Neutrophil (primary cell): ENCODE results near the gene ARHGAP6.

Experiments used
- H3K27ac ChIP-seq: fragments of 200-600 bp; sonication (generic); 2 replicates; pipeline ENCODE4 v1.5.1; 2016; ENCODE audit warnings: mild to moderate bottlenecking, moderate library complexity
- H3K27me3 ChIP-seq: fragments of 200-600 bp; sonication (generic); 2 replicates; pipeline ENCODE4 v1.6.0; 2016; ENCODE audit warnings: mild to moderate bottlenecking
- H3K36me3 ChIP-seq: fragments of 200-600 bp; sonication (generic); 2 replicates; pipeline ENCODE4 v1.5.1; 2017
- H3K4me1 ChIP-seq, 2 experiments: fragments of 200-600 bp in 1 of 2; sonication (generic) in 1 of 2; 1 replicate in 1 of 2; 2 replicates in 1 of 2; pipeline versions ENCODE4 v1.5.1 to v1.6.1; 2013 to 2016; ENCODE audit warnings: low read depth in 1 of 2, low read length in 1 of 2, mild to moderate bottlenecking in 1 of 2, moderate library complexity in 1 of 2; ENCODE audit not compliant: control insufficient read depth in 1 of 2, insufficient read depth in 1 of 2
- H3K4me3 ChIP-seq, 2 experiments: fragments of 200-600 bp in 1 of 2; sonication (generic) in 1 of 2; 1 replicate in 1 of 2; 2 replicates in 1 of 2; pipeline ENCODE4 v1.5.1; 2013 to 2016; ENCODE audit warnings: low read depth in 1 of 2, low read length in 1 of 2, mild to moderate bottlenecking in 1 of 2, moderate library complexity in 1 of 2
- H3K9me3 ChIP-seq: fragments of 200-600 bp; sonication (generic); 2 replicates; pipeline ENCODE4 v1.5.1; 2016
- TF ChIP-seq, protein P1 (sequence below): fragments of 200-600 bp; sonication (generic); IDR thresholded peaks from 2 replicates; pipeline ENCODE4 v1.5.1; 2016; ENCODE audit warnings: antibody characterized with exemption

The ARHGAP6 gene

DNA sequence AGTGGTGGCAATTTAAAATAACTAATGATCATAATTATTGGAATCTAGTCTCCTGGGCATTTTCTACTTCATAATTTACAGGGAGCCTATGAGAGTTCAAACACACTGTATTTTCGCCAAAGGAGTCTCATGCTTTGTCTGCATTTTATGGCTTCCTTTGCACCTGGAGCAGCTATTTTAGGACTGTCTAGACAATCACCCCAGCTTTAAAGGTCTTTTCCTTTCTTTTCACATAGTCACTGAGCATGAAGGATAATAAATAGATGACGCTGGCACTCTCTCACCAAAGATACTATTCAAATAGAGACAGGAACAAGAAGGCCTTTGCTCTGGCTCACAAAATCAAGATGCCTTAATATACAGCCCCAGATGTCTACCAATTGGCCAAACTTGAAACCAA, 329.5 kb downstream of the ARHGAP6 start:
- Histone ChIP-seq H3K27ac (no peak overlapping the region), H3K4me1 (no peaks in the 10 kb centered on the region), H3K36me3 (no peaks in the 10 kb centered on the region), H3K27me3 (no peaks in the 10 kb centered on the region), H3K4me3 (no peak overlapping the region), H3K9me3 (no peaks in the 10 kb centered on the region)
- TF ChIP-seq, protein P1, sequence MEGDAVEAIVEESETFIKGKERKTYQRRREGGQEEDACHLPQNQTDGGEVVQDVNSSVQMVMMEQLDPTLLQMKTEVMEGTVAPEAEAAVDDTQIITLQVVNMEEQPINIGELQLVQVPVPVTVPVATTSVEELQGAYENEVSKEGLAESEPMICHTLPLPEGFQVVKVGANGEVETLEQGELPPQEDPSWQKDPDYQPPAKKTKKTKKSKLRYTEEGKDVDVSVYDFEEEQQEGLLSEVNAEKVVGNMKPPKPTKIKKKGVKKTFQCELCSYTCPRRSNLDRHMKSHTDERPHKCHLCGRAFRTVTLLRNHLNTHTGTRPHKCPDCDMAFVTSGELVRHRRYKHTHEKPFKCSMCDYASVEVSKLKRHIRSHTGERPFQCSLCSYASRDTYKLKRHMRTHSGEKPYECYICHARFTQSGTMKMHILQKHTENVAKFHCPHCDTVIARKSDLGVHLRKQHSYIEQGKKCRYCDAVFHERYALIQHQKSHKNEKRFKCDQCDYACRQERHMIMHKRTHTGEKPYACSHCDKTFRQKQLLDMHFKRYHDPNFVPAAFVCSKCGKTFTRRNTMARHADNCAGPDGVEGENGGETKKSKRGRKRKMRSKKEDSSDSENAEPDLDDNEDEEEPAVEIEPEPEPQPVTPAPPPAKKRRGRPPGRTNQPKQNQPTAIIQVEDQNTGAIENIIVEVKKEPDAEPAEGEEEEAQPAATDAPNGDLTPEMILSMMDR, result no peak

DNA sequence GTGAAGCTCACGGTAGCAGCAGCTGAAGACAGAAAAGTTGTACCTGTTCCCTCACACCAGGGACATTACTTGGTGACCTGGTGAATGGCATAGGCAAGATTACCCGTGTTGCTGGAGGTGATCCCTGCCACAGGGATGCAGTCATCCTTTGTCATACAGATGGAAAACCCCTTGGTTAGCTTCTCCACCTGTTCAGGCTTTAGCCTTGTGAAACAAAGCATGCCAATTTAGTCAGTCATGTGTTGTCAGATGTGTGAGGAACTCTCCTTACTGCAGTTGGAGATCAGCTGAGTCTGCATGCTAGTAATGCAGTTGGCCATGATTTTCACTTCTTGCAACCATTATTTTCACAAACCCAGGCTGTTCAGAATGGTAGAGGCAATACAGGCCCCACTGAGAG, 331.6 kb downstream of the ARHGAP6 start:
- no peaks in the 10 kb centered on the region for H3K36me3 ChIP-seq
- no peak overlapping the region for H3K4me3 ChIP-seq
- H3K27me3 ChIP-seq, result no peaks in the 10 kb centered on the region
- H3K9me3 ChIP-seq, result no peaks in the 10 kb centered on the region
- no peaks in the 10 kb centered on the region for H3K4me1 ChIP-seq
- H3K27ac ChIP-seq, result no peak overlapping the region
- TF ChIP-seq, protein P1, result no peak

DNA sequence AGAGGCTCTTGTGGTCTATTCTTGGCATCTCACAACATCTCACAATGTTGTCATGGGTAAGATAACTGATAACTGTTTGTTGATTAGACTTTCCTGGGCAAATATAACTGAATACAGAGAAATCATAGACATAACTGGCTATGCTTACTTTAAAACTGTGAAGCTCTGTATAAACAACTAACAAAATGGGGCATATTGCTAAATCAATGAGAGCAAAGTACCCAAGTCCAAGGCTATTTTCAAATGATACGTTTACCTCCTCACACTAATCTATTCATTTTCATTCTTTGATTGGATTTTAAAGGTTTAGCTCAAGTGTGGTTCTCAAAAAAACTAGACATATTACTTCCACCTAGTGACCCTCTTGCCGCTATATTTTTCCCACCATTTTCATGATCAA, 333.9 kb downstream of the ARHGAP6 start:
- Histone ChIP-seq H3K9me3 (no peaks in the 10 kb centered on the region), H3K27me3 (no peaks in the 10 kb centered on the region), H3K4me3 (no peak overlapping the region), H3K4me1 (no peaks in the 10 kb centered on the region), H3K36me3 (no peaks in the 10 kb centered on the region), H3K27ac (no peak overlapping the region)
- TF ChIP-seq, protein P1, result no peak

DNA sequence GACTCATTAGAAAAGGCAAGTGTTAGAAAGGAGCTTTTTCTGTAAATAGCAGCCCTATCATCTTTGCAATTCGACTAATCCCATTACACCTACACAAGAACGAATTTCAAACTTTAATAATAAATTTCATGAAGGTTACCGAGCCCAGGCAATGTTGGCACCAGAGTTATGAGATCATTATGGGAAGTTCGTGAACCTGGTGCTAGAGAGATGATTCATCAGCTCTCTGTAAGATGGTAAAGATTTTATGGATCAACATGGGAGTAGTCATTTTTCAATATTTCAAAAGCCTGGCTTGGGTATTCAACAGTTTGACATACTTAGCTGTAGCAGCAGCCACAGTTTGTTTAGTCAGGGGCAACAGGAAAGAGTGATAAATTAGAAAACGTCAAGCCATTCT, 336.7 kb downstream of the ARHGAP6 start:
- Histone ChIP-seq H3K27ac (no peak overlapping the region), H3K27me3 (no peaks in the 10 kb centered on the region), H3K36me3 (no peaks in the 10 kb centered on the region), H3K9me3 (no peaks in the 10 kb centered on the region), H3K4me3 (no peak overlapping the region), H3K4me1 (no peaks in the 10 kb centered on the region)
- TF ChIP-seq, protein P1, result no peak

DNA sequence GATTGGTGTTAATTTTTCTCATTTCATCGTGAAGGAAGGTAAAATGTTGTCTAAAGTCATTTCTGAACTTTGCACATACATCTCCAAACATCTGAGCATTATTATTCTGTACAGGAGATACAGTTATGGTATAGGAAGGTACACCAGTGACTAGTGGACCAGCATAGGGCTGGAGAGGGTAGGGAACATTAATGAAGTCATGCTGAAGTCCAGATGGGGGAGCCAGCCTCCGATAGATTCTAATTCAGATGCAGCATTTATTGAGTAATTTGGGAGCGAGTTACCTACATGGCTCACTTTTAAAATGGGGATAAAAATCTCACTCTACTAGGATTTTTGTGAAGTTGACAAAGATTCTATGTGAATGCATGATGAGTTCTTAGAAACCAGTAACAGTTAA, 337.6 kb downstream of the ARHGAP6 start:
- Histone ChIP-seq H3K4me1 (no peaks in the 10 kb centered on the region), H3K27me3 (no peaks in the 10 kb centered on the region), H3K36me3 (no peaks in the 10 kb centered on the region), H3K4me3 (no peak overlapping the region), H3K9me3 (no peaks in the 10 kb centered on the region), H3K27ac (no peak overlapping the region)
- TF ChIP-seq, protein P1, result no peak

DNA sequence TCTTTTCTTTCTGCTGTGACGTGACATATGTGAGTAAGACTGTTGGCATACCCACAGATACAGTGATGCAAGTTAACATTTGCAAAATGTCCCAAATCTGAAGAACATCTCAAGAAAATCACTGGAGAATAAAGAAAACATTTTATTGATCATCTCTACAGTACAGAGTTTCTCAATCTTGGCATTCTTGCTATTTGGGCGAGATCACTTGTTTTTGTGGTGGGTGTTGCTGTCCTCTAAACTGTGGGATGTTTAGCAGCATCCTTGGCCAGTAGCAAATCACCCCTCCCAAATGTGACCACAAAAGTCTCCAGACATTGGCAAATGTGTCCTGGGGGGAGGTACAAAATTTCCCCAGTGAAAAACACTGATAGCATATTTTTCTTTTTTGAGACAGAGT, 343.7 kb downstream of the ARHGAP6 start:
- no peak overlapping the region for H3K4me3 ChIP-seq
- H3K9me3 ChIP-seq, result no peaks in the 10 kb centered on the region
- TF ChIP-seq, protein P1, result no peak
- H3K27ac ChIP-seq, result no peak overlapping the region
- H3K4me1 ChIP-seq, result no peaks in the 10 kb centered on the region
- no peaks in the 10 kb centered on the region for H3K27me3 ChIP-seq
- no peaks in the 10 kb centered on the region for H3K36me3 ChIP-seq
